ENCODE data around the gene MMP20. TPM values are rescaled to one million over a fixed set of nuclear protein-coding genes. Genes with fewer than 3 reads are reported as not detected.

The MMP20 gene
- total RNA-seq, 4 donors from 2014 or later = not detected

DNA sequence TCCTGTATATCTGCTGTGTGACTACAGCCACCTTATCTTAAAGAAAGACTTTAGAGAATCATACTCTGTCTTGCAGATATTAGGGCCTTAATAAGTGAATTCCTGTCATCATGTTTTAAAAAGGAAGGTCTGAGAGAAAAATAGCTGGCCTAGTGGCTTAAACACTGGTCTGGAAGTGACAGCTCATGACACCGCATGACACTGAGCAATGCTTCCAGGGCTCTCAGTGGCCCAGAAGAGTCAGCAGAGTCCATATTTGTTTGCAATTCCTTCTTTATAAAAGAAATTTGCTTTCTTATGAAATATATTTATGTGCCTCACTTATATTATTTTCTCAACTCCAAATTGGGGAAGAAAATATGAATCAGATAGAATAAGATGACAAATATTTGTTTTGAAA is 33.0 kb downstream of the MMP20 start:
- Histone ChIP-seq H3K27ac (no peak overlapping the region), H3K27me3 (no peaks in the 10 kb centered on the region), H3K4me1 (peaks cover 0 to 5% (median 0%) of the 10 kb centered on the region in 4 donors), H3K36me3 (no peaks in the 10 kb centered on the region), H3K9me3 (no peaks in the 10 kb centered on the region), H3K4me3 (no peak overlapping the region)
- TF ChIP-seq, protein P1, sequence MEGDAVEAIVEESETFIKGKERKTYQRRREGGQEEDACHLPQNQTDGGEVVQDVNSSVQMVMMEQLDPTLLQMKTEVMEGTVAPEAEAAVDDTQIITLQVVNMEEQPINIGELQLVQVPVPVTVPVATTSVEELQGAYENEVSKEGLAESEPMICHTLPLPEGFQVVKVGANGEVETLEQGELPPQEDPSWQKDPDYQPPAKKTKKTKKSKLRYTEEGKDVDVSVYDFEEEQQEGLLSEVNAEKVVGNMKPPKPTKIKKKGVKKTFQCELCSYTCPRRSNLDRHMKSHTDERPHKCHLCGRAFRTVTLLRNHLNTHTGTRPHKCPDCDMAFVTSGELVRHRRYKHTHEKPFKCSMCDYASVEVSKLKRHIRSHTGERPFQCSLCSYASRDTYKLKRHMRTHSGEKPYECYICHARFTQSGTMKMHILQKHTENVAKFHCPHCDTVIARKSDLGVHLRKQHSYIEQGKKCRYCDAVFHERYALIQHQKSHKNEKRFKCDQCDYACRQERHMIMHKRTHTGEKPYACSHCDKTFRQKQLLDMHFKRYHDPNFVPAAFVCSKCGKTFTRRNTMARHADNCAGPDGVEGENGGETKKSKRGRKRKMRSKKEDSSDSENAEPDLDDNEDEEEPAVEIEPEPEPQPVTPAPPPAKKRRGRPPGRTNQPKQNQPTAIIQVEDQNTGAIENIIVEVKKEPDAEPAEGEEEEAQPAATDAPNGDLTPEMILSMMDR (IDR thresholded peaks at IDR 0.05) = no peak
- TF ChIP-seq POLR2A (IDR thresholded peaks at IDR 0.05) = no peak
- no peak for DNase-seq

DNA sequence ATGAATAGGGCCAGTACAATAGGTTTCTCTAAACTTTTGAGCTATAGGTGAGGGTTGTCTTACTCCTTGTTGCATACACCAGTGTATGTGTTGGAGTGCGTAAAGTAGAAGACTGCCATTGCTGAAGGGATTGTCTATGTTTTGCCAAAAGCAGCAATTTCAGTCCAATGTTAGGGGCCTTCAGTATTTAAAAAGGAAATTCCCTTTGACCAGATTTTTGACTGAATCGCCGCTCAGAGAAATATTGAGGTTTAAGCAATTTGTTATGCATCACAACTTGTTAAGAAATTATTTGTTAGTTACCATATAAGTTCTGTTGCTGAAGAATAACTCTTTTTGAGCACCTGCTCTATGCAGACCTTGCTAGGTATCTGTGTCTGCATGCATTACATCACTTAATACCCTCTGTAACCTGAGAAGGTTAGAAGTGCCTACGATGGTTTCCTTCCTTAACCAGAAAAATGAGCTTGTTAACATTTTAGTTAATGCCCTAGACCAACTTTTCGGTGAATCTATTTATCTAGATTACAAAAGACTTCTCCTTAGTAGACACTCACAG is 33.9 kb downstream of the MMP20 start:
- no peaks in the 10 kb centered on the region for H3K27me3 ChIP-seq
- no peaks in the 10 kb centered on the region for H3K9me3 ChIP-seq
- H3K36me3 ChIP-seq = no peaks in the 10 kb centered on the region
- no peak for TF ChIP-seq POLR2A (IDR thresholded peaks at IDR 0.05)
- TF ChIP-seq, protein P1 (IDR thresholded peaks at IDR 0.05) = no peak
- no peak for DNase-seq
- peaks cover 0 to 3% (median 0%) of the 10 kb centered on the region in 4 donors for H3K4me1 ChIP-seq
- H3K4me3 ChIP-seq = no peak overlapping the region
- no peak overlapping the region for H3K27ac ChIP-seq

DNA sequence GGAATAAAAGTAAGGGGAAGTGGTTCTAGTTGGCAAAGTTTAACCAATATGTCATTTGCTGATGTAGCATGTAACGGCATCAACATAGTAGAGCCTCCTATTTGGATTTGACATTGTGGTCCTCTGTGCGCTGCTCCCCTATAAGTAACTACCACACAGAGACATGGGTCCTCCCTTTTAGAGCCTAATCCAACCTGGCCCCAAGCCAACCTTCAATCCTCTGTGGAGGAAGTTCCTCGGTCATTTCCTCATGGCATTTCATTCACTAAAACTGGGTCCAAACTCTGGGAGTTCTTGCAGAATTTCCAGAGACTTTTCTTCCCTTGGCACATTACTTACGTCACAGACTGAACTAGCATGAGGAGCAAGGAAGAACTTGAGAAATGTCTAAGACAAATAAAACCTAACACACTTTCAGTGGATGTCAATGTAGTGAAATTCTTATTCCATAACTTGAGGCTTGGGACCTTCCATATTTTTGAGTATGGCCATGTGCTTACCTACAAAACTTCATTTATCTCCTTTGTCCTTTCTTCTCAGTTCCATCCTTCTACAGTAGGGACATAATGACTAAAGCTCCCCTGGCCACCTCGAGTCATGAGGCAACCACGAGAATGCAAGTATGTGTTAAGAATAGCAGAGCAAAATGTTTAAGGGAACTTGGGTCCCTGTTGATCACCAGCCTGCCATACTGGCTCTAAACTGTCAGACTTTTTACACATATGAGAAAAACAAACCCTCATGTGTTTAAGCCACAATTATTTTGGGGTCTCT is 34.7 kb downstream of the MMP20 start:
- H3K9me3 ChIP-seq = no peaks in the 10 kb centered on the region
- no peak for DNase-seq
- no peaks in the 10 kb centered on the region for H3K36me3 ChIP-seq
- TF ChIP-seq, protein P1 (IDR thresholded peaks at IDR 0.05) = no peak
- no peak for TF ChIP-seq POLR2A (IDR thresholded peaks at IDR 0.05)
- H3K4me1 ChIP-seq = no peaks in the 10 kb centered on the region
- H3K4me3 ChIP-seq = no peak overlapping the region
- H3K27ac ChIP-seq = no peak overlapping the region
- no peaks in the 10 kb centered on the region for H3K27me3 ChIP-seq

DNA sequence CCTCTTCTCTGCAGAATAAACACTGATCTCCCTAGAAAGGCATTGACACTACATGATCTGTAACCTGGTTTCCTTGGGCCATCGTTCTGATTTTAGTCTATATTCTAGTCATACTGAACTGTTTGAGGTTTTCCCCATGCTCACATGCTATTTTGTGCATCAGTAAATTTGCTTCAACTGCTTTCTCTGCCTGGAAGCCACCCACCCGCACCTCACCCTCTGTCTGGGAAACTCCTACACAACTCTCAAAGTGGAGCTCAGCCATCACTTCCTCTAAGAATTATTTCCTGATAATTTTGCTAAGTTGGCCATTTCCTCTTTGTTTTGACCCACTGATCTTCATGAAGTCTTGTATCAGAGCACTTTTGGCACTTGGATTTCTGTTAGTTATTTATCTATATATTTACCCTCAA is 36.1 kb downstream of the MMP20 start:
- H3K9me3 ChIP-seq = no peaks in the 10 kb centered on the region
- no peaks in the 10 kb centered on the region for H3K27me3 ChIP-seq
- H3K27ac ChIP-seq = no peak overlapping the region
- H3K36me3 ChIP-seq = no peaks in the 10 kb centered on the region
- TF ChIP-seq, protein P1 (IDR thresholded peaks at IDR 0.05) = no peak
- no peak for TF ChIP-seq POLR2A (IDR thresholded peaks at IDR 0.05)
- H3K4me3 ChIP-seq = no peak overlapping the region
- H3K4me1 ChIP-seq = no peaks in the 10 kb centered on the region
- DNase-seq = no peak

DNA sequence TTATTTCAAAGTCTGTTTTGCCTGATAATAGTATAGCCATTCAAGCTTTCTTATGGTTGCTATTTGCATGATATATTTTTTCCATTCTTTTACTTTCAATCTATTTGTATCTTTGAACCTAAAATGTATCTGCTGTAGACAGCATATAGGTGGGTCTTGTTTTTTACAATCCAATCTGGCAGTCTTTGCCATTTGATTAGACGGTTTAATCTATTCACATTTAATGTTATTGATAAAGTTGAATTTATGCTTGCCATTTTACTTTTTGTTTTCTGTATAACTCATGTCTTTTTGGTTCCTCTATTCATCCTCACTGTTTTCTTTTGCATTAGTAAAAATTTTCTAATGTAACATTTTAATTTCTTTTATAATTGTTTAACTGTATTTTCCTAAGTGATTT is 37.4 kb downstream of the MMP20 start:
- Histone ChIP-seq H3K36me3 (no peaks in the 10 kb centered on the region), H3K4me1 (no peaks in the 10 kb centered on the region), H3K4me3 (no peak overlapping the region), H3K9me3 (no peaks in the 10 kb centered on the region), H3K27me3 (no peaks in the 10 kb centered on the region), H3K27ac (no peak overlapping the region)
- DNase-seq = no peak
- TF ChIP-seq POLR2A (IDR thresholded peaks at IDR 0.05) = no peak
- TF ChIP-seq, protein P1 (IDR thresholded peaks at IDR 0.05) = no peak
